Central memory CD8-positive, alpha-beta T cell (primary cell): Measurements from ENCODE around the gene OSBPL10.

Experiments
- ATAC-seq: fragments of 150-1000 bp; cut with Tn5 transposase; replicated peaks from 2 replicates; pipeline ENCODE4 v1.10.0; 2022; ENCODE audit warnings: mild to moderate bottlenecking, moderate FRiP score, moderate number of reproducible peaks; ENCODE audit not compliant: poor library complexity, severe bottlenecking; ENCODE audit errors: extremely low read depth
- DNase-seq, 2 donors: peaks; one replicate each; pipeline ENCODE4 v3.0.0; 2021; ENCODE audit warnings: low spot score in 2 of 2
- H3K27ac Mint-ChIP-seq: one replicate; pipeline ENCODE4 v1.8.0; 2022; ENCODE audit warnings: low read depth, mild to moderate bottlenecking, moderate library complexity, mixed read lengths
- H3K27me3 Mint-ChIP-seq: one replicate; pipeline ENCODE4 v1.8.0; 2022; ENCODE audit warnings: mixed read lengths
- H3K36me3 Mint-ChIP-seq: one replicate; pipeline ENCODE4 v1.8.0; 2022; ENCODE audit warnings: mild to moderate bottlenecking, moderate library complexity, mixed read lengths; ENCODE audit not compliant: insufficient read depth
- H3K4me1 Mint-ChIP-seq: one replicate; pipeline ENCODE4 v1.8.0; 2022; ENCODE audit warnings: mixed read lengths
- H3K4me3 Mint-ChIP-seq: one replicate; pipeline ENCODE4 v1.8.0; 2022; ENCODE audit warnings: mild to moderate bottlenecking, moderate library complexity, mixed read lengths
- H3K9me3 Mint-ChIP-seq: one replicate; pipeline ENCODE4 v1.8.0; 2022; ENCODE audit warnings: mixed read lengths

The OSBPL10 gene

DNA sequence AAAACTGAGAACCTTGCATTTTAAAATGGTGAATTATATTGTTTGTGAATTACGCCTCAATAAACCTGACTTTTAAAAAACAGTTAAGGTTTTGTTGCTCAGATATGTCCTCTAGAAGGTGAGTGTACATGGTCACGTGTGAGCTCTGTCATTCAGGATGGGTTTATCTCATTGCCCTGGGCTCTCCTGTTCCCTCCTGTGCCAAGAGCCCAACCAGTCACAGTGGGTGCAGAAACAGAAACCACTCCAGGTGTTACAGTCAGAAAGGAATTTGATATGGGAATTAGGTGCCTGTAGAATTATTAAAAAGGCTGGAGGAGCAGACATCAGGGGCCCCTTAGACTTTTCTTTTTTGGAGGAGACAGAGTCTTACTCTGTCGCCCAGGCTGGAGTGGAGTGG, 252.0 kb downstream of the OSBPL10 start:
- Mint-ChIP-seq H3K4me1 (no peaks in the 10 kb centered on the region), H3K27ac (no peak overlapping the region), H3K36me3 (peaks cover 2% of the 10 kb centered on the region), H3K9me3 (no peaks in the 10 kb centered on the region), H3K4me3 (no peak overlapping the region), H3K27me3 (peaks cover 37% of the 10 kb centered on the region)
- ATAC-seq (no peak), DNase-seq (no peak)

DNA sequence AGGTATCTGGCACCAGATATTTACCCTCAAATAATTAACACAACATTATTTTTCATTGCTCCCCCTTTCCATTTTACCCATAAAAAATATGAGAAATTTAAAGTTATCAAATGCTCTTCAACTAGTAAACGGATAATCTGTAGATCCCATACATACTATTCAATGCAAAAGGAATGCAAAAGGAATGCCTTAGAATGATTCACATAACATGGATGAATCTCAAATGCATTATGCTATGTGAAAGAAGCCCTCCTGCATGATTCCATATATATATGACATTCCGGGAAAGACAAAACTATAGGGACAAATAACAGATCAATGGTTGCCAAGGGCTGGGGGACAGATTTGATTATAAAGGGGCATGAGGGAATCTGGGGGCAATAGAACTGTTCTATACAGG, 252.7 kb downstream of the OSBPL10 start:
- Mint-ChIP-seq H3K9me3 (no peaks in the 10 kb centered on the region), H3K27ac (no peak overlapping the region), H3K36me3 (peaks cover 2% of the 10 kb centered on the region), H3K4me3 (no peak overlapping the region), H3K4me1 (no peaks in the 10 kb centered on the region), H3K27me3 (peaks cover 37% of the 10 kb centered on the region)
- DNase-seq (no peak), ATAC-seq (no peak)

DNA sequence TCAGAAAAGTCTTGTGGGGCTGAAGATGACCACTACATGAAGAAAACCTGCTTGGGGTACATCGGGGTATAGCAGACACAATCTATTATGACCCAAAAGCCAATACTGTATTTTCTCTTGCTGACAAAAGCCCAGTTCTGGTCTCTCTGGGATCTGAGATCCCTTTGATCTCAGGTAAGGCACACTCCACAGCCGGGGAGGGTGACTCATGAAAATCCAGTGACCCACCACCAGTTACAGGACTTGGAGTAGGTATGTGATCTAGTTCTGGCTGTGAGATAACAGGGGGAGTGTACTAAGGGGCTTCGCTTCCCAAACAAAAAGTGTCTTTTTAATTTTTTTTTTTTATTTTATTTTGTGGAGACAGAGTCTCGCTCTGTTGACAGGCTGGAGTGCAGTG, 255.1 kb downstream of the OSBPL10 start:
- H3K27ac Mint-ChIP-seq, result no peak overlapping the region
- H3K36me3 Mint-ChIP-seq, result peaks cover 3% of the 10 kb centered on the region
- peaks cover 37% of the 10 kb centered on the region for H3K27me3 Mint-ChIP-seq
- no peaks in the 10 kb centered on the region for H3K4me1 Mint-ChIP-seq
- ATAC-seq (no peak), DNase-seq (no peak)
- no peaks in the 10 kb centered on the region for H3K9me3 Mint-ChIP-seq
- no peak overlapping the region for H3K4me3 Mint-ChIP-seq

DNA sequence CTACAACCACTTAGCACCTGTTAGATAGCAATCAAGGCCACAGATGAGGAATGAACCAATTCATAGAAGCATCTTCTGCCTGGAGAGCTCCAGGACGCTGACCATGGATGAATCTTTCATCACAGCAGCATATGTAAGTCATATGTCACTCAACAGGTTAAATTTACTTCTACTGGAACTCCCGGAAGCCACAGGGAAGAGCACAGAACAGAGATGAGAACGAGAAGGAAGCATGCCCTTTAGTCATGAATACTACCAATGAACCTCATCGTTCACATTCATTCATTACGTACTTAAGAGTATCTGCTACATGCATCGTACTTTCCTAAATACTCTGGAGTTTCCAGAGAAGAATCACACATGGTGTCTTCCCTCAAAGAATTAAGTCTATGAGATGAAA, 255.5 kb downstream of the OSBPL10 start:
- Mint-ChIP-seq H3K9me3 (no peaks in the 10 kb centered on the region), H3K27me3 (peaks cover 37% of the 10 kb centered on the region), H3K4me1 (no peaks in the 10 kb centered on the region), H3K36me3 (peaks cover 4% of the 10 kb centered on the region), H3K4me3 (no peak overlapping the region), H3K27ac (no peak overlapping the region)
- ATAC-seq, result no peak
- no peak for DNase-seq

DNA sequence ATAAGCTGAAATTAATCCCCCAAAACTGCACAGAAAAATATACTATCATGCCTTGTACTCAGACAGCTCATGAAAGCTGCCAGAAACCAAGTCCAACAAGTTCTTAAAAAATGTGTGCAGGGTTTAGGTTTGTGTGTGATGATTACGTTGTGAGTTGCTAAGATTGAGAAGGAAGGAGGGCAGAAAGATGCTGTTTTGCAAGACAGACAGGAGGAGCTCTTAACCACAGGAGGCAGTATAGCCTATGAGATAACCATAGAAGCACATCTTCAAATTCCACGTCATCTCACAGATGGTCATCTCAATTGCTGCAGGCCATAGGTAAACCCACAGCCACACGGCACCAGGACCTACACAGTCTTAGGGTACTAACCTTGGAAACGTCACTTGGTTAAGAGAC, 256.4 kb downstream of the OSBPL10 start:
- Mint-ChIP-seq H3K36me3 (peaks cover 6% of the 10 kb centered on the region), H3K27ac (no peak overlapping the region)
- no peak for DNase-seq

DNA sequence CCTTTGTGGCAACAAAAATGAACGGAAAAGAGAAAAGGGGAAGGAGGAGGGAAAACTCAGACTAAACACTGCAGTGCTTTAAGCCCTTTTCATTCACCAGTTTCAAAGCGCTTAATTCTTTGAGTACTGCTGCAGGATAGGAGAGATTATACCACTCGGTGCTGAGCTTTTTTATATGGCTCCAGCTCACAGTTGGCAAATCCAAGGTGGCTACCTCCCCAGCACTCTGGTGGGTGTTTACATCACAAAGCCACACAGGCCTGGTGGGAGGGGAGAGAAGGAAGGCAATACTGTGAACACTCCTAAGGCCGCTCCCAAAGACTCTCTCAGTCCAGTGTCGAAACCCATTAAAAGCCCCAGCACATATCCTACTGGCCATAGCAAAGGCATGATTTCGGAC, 256.9 kb downstream of the OSBPL10 start:
- H3K4me1 Mint-ChIP-seq, result no peaks in the 10 kb centered on the region
- no peak overlapping the region for H3K4me3 Mint-ChIP-seq
- H3K27ac Mint-ChIP-seq, result no peak overlapping the region
- H3K36me3 Mint-ChIP-seq, result peaks cover 4% of the 10 kb centered on the region
- no peak for DNase-seq
- no peaks in the 10 kb centered on the region for H3K9me3 Mint-ChIP-seq
- ATAC-seq, result no peak
- H3K27me3 Mint-ChIP-seq, result peaks cover 36% of the 10 kb centered on the region

More for the DNA sequence above, 256.4 kb downstream of the OSBPL10 start:
- no peaks in the 10 kb centered on the region for H3K9me3 Mint-ChIP-seq
- no peaks in the 10 kb centered on the region for H3K4me1 Mint-ChIP-seq
- H3K27me3 Mint-ChIP-seq, result peaks cover 37% of the 10 kb centered on the region
- ATAC-seq, result no peak
- H3K4me3 Mint-ChIP-seq, result no peak overlapping the region

DNA sequence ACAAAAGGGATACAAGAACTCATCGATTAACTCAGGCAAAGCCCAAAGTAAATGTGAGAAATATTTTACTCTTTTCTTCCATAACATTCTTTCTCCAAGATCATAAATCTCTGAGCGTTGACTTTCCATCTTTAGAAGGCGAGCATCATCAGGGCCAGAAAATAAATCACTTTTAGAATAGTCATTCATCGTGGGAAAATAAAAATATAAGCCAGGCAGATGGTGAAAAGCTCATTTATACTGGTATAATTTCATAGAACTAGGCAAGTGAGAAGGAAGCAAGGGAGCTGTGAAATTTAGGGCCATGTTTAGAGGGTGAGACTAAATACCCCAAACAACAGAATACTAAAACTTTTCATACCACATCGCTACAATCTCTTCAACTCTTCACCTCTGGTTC, 257.4 kb downstream of the OSBPL10 start:
- Mint-ChIP-seq H3K36me3 (peaks cover 4% of the 10 kb centered on the region), H3K4me3 (no peak overlapping the region), H3K27me3 (peaks cover 36% of the 10 kb centered on the region), H3K27ac (no peak overlapping the region), H3K4me1 (no peaks in the 10 kb centered on the region), H3K9me3 (no peaks in the 10 kb centered on the region)
- DNase-seq, result no peak
- ATAC-seq, result no peak

DNA sequence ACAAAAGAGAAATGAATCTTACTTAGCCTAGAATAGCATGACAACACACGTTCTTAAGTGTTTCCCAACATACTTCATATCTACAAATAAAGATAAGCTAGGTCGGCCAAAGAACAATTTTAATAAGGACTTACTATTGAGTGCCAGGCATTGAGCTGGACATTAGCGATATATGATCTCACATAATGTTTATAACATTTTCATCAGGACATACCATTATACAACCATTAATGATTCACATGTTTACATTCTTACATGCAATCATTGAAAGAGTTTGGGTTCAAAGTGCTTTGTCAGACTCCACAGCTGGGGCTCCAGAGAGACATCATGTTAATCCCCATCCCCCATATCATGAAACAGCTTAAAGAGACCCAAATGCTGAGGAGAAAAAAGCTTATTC, 259.4 kb downstream of the OSBPL10 start:
- Mint-ChIP-seq H3K36me3 (peaks cover 4% of the 10 kb centered on the region), H3K4me3 (no peak overlapping the region), H3K4me1 (no peaks in the 10 kb centered on the region), H3K27ac (no peak overlapping the region), H3K9me3 (no peaks in the 10 kb centered on the region), H3K27me3 (peaks cover 33% of the 10 kb centered on the region)
- no peak for DNase-seq
- no peak for ATAC-seq

DNA sequence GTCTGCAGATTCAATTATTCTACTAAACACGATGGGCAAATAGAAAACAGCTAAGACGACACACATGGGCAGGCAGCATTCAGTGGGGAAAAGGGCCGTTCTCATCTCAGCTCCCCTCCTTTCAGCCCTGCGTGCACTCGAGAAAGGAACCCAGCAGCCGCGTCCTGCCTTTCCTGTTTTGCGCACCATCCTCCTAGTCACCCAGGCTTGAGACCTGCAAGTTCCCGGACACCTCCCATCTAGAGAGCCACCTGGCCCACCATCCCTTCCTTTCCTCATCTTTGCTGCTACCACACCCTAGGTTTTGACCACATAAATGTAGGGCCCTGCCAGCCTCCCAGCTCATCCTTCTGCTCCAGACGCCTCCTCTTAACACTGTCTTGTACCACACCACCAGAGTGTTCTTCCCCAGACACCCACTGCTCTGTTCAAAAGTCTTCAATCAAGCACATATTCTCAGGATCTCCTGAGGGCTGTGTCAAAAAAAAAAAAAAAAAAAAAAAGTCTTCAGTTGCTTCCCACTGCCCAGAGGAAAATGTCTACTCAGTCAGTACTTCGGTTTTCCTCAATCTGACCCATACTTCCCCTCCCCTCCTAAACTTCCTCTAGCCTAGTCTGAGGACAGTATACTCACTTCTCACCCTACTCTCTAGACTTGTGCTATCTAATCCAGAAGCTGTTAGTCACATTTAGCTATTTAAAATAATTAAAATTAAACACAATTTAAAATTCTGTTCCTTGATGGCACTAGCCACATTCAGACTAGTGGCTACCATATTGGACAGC, 266.4 kb downstream of the OSBPL10 start:
- no peaks in the 10 kb centered on the region for H3K36me3 Mint-ChIP-seq
- no peaks in the 10 kb centered on the region for H3K4me1 Mint-ChIP-seq
- H3K9me3 Mint-ChIP-seq, result no peaks in the 10 kb centered on the region
- peaks cover 12% of the 10 kb centered on the region for H3K27me3 Mint-ChIP-seq
- H3K4me3 Mint-ChIP-seq, result no peak overlapping the region
- no peak for DNase-seq
- H3K27ac Mint-ChIP-seq, result no peak overlapping the region
- ATAC-seq, result no peak

DNA sequence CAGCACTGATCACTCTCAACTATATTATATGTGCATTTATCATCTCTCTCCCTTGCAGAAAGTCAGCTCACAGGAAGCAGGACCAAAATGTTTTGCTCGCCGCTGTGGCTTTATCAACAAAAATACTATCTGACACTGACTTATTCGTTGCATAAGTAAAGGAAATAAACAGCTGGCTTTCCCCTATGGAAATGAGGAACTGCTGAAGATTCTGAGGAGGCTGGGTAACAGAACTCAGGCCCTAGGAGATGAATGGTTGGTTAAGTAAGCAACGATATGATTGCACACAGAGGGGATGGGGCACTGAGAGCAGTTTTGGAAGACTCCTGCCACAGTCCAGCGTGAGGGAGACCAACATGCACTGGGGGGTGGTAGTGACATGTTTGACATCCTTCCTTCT, 267.2 kb downstream of the OSBPL10 start:
- Mint-ChIP-seq H3K9me3 (no peaks in the 10 kb centered on the region), H3K4me1 (no peaks in the 10 kb centered on the region), H3K36me3 (no peaks in the 10 kb centered on the region), H3K4me3 (no peak overlapping the region), H3K27ac (no peak overlapping the region), H3K27me3 (peaks cover 10% of the 10 kb centered on the region)
- ATAC-seq (no peak), DNase-seq (no peak)

DNA sequence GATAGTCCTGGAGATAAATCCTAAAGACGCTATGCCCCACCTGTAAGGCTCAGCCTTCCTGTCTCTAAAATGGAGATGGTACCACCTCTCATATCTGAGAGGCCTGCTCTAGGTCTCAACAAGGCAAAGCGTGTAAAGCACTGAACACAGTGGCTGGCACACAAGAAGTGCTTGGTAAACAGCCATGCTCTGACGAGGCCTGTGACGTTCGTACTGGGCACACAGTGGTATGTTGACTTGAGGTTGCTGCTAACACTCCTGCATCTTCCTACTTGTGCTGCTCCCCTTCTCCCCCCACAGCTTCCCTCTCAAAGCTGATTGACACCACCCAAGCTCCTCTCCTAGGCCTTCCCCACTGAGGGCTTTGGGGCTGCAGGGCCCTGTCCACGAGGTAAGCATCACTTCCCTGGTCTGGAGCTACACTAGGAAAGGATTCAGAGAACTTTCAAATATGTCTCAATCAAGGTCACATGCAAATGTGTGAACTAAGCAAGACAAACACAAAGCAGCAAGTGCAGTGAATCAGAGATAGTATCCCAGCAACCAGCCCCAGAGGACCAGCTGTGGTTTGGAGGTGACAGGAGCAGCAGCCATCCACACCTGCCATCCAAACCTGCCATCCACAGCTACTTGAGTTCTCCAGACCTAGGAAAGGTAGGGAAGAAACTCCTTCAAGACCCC, 270.8 kb downstream of the OSBPL10 start:
- Mint-ChIP-seq H3K27ac (no peak overlapping the region), H3K36me3 (no peaks in the 10 kb centered on the region), H3K4me1 (no peaks in the 10 kb centered on the region), H3K27me3 (peaks cover 8% of the 10 kb centered on the region), H3K4me3 (no peak overlapping the region), H3K9me3 (no peaks in the 10 kb centered on the region)
- DNase-seq (no peak), ATAC-seq (no peak)

DNA sequence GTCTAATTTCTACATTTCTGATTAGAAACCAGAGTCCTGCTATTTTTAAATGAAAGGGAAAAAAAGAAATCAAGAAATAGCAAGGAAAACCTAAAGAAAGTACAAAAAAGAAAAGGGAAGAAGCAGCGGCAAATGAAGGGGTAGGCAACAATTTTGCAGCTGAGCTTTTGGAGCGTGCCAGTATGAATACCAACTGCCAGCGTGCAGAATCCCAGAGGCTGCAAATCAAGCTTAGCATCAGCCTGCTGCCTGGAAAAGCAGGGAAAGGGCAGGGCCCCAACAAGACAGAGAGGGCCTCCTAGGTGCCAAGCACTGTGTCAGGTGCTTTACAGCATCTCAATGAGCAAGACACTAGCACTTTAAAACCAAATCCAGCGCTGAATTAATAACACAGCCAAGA, 271.5 kb downstream of the OSBPL10 start:
- DNase-seq (no peak), ATAC-seq (no peak)
- Mint-ChIP-seq H3K36me3 (no peaks in the 10 kb centered on the region), H3K27me3 (peaks cover 15% of the 10 kb centered on the region), H3K4me3 (no peak overlapping the region), H3K4me1 (no peaks in the 10 kb centered on the region), H3K9me3 (no peaks in the 10 kb centered on the region), H3K27ac (no peak overlapping the region)

DNA sequence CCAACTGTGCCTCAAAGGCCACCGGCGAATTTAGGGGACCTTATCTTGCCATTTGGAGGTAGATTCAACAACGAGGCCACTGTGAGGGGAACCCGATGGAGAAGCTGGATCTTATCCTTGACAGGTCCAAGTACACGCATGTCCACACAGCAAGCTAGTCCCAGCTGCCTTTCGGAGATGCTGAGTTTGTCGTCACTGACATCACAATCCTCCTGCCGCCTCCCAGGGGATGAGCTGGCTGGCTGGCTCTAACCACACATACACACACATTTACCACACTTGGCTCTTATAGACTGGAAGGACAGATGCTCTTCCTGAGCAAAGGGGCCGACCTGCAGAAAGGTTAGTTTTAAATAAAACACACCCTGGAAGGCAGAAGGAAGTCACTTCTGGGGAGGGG, 272.1 kb downstream of the OSBPL10 start:
- no peak for ATAC-seq

More for the DNA sequence above, 272.1 kb downstream of the OSBPL10 start:
- no peak overlapping the region for H3K27ac Mint-ChIP-seq
- no peaks in the 10 kb centered on the region for H3K4me1 Mint-ChIP-seq
- H3K27me3 Mint-ChIP-seq, result peaks cover 20% of the 10 kb centered on the region
- H3K4me3 Mint-ChIP-seq, result no peak overlapping the region
- no peaks in the 10 kb centered on the region for H3K9me3 Mint-ChIP-seq
- no peak for DNase-seq
- H3K36me3 Mint-ChIP-seq, result no peaks in the 10 kb centered on the region
